Measurements from ENCODE around the gene DAW1. TPM values are rescaled to one million over a fixed set of nuclear protein-coding genes. Genes with fewer than 3 reads are reported as not detected.

DAW1 gene
- total RNA-seq, 1 experiment from 2014 or later = 0.20 TPM

- Histone ChIP-seq H3K9me3 (ENCODE audit: control insufficient read depth in 1 of 2, insufficient read depth in 1 of 2, low read depth in 1 of 2, low read length in 2 of 2) (no peaks in the 10 kb centered on the region), H3K4me3 (replicated peaks in 1 of 2; ENCODE audit: low read depth in 1 of 2, low read length in 2 of 2) (no peak overlapping the region), H3K4me1 (ENCODE audit: control insufficient read depth in 1 of 2, insufficient read depth in 2 of 2, low read length in 2 of 2) (no peaks in the 10 kb centered on the region), H3K9me2 (ENCODE audit: insufficient read depth) (no peaks in the 10 kb centered on the region), H3K4me2 (ENCODE audit: low read length) (no peak overlapping the region), H3K27ac (ENCODE audit: low read depth, low read length) (no peak overlapping the region), H3K79me2 (ENCODE audit: insufficient read depth, low read length) (no peaks in the 10 kb centered on the region), H3K36me3 (ENCODE audit: control insufficient read depth in 1 of 2, insufficient read depth in 2 of 2, low read length in 2 of 2) (no peaks in the 10 kb centered on the region), H2AFZ (ENCODE audit: low read depth, low read length, poor library complexity, severe bottlenecking) (no peak overlapping the region), H4K20me1 (ENCODE audit: insufficient read depth) (no peaks in the 10 kb centered on the region), H3K27me3 (ENCODE audit: insufficient read depth, low read length) (no peaks in the 10 kb centered on the region), H3K9ac (ENCODE audit: low read length) (no peak overlapping the region)
- CTCF ChIA-PET = interaction anchor here (0.7 to 1.0 kb wide), 3 partner anchors 9 to 41 kb away, joined by 3 to 4 read pairs (median 3); no protein-coding TSS in a partner anchor
- ATAC-seq (no peak), DNase-seq (ENCODE audit: low read depth, low spot score) (no peak)
- intact Hi-C loops (cut with micrococcal nuclease) = no loop called here
- POLR2A ChIA-PET = no interaction called here
- no TSS peak for BruUV-seq (replicated peaks)
- TF ChIP-seq POLR2AphosphoS5 (IDR thresholded peaks at IDR 0.05; ENCODE audit: low read depth, low read length) (no peak), SP1 (IDR thresholded peaks at IDR 0.05; ENCODE audit: low read depth) (no peak), RAD21 (IDR thresholded peaks at IDR 0.05; ENCODE audit: low read depth) (no peak), SRF (IDR thresholded peaks at IDR 0.05; ENCODE audit: low read depth) (no peak), ZFX (IDR thresholded peaks at IDR 0.05) (no peak), SIN3A (IDR thresholded peaks at IDR 0.05; ENCODE audit: low read depth) (no peak), REST (IDR thresholded peaks at IDR 0.05; ENCODE audit: low read depth) (no peak), YY1 (IDR thresholded peaks at IDR 0.05; ENCODE audit: extremely low read depth, insufficient replicate concordance, low read depth, low read length) (no peak), JUND (IDR thresholded peaks at IDR 0.05) (no peak), ZNF274 (IDR thresholded peaks at IDR 0.05; ENCODE audit: low read depth, low read length) (no peak)
- TF ChIP-seq, protein P1, sequence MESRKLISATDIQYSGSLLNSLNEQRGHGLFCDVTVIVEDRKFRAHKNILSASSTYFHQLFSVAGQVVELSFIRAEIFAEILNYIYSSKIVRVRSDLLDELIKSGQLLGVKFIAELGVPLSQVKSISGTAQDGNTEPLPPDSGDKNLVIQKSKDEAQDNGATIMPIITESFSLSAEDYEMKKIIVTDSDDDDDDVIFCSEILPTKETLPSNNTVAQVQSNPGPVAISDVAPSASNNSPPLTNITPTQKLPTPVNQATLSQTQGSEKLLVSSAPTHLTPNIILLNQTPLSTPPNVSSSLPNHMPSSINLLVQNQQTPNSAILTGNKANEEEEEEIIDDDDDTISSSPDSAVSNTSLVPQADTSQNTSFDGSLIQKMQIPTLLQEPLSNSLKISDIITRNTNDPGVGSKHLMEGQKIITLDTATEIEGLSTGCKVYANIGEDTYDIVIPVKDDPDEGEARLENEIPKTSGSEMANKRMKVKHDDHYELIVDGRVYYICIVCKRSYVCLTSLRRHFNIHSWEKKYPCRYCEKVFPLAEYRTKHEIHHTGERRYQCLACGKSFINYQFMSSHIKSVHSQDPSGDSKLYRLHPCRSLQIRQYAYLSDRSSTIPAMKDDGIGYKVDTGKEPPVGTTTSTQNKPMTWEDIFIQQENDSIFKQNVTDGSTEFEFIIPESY (IDR thresholded peaks at IDR 0.05; ENCODE audit: extremely low read depth, insufficient replicate concordance, low read length) = no peak
- RAD21 ChIA-PET (ENCODE audit: low non-redundant PET in 1 of 2, low total read pairs in 2 of 2, uncharacterized antibody in 2 of 2, unreplicated experiment in 2 of 2) = no interaction called here
Measured at GRCh38 chr2:227932001-227932400, 60.6 kb downstream of the DAW1 start.
